ENCODE measurements around the gene SPOCK2. TPM values are rescaled to one million over a fixed set of nuclear protein-coding genes. Genes with fewer than 3 reads are reported as not detected.

Gene SPOCK2
- total RNA-seq, 4 donors from 2014 or later: 0.65 to 3.9 (median 3.5) TPM

DNA sequence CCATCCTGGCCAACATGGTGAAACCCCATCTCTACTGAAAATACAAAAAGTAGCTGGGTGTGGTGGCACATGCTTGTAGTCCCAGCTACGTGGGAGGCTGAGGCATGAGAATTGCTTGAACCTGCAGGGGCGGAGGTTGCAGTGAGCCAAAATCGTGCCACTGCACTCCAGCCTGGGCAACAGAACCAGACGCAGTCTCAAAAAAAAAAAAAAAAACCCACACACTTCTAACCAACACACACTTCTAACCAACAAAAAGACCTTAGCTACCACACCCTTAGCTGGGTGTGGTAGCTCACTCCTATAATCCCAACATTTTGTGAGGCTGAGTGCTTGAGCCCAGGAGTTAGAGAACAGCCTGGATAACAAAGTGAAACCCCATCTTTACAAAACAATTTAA is 33.9 kb upstream of the SPOCK2 start:
- intact Hi-C loops (cut with DNase I; ENCODE audit: low total_unique reads): no loop called here
- DNase-seq (ENCODE audit: low spot score in 2 of 2): no peak
- no peak overlapping the region for H3K4me3 ChIP-seq (ENCODE audit: low read depth, poor library complexity, severe bottlenecking)
- WGBS, 2 donors: 67 to 88% methylated on average over 4 of the region's 4 CpGs
- TF ChIP-seq POLR2A (IDR thresholded peaks at IDR 0.05): no peak
- TF ChIP-seq, protein P1, sequence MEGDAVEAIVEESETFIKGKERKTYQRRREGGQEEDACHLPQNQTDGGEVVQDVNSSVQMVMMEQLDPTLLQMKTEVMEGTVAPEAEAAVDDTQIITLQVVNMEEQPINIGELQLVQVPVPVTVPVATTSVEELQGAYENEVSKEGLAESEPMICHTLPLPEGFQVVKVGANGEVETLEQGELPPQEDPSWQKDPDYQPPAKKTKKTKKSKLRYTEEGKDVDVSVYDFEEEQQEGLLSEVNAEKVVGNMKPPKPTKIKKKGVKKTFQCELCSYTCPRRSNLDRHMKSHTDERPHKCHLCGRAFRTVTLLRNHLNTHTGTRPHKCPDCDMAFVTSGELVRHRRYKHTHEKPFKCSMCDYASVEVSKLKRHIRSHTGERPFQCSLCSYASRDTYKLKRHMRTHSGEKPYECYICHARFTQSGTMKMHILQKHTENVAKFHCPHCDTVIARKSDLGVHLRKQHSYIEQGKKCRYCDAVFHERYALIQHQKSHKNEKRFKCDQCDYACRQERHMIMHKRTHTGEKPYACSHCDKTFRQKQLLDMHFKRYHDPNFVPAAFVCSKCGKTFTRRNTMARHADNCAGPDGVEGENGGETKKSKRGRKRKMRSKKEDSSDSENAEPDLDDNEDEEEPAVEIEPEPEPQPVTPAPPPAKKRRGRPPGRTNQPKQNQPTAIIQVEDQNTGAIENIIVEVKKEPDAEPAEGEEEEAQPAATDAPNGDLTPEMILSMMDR (IDR thresholded peaks at IDR 0.05): no peak

DNA sequence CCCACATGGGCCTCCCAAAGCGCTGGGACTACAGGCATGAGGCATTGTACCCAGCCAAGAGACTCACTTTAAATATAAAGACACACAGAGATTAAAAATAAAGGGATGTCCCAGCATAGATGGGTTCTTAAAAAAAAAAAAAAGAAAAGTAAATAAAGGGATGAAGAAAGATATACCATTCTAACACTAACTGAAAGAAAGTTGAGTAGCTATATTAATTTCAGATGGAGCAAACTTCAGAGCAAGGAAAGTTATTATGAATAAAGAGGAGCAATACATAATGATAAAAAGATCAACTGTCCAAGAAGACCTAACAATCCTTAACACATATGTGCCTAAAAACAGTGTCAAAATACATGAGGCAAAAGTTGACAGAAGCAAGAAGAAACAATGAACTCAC is 33.0 kb upstream of the SPOCK2 start:
- intact Hi-C loops (cut with DNase I; ENCODE audit: low total_unique reads): no loop called here
- no peak for DNase-seq (ENCODE audit: low spot score in 2 of 2)
- H3K4me3 ChIP-seq (ENCODE audit: low read depth, poor library complexity, severe bottlenecking): no peak overlapping the region
- WGBS, 2 donors: 96% methylated on average over 1 of the region's 1 CpG
- TF ChIP-seq, protein P1 (IDR thresholded peaks at IDR 0.05): no peak
- no peak for TF ChIP-seq POLR2A (IDR thresholded peaks at IDR 0.05)

DNA sequence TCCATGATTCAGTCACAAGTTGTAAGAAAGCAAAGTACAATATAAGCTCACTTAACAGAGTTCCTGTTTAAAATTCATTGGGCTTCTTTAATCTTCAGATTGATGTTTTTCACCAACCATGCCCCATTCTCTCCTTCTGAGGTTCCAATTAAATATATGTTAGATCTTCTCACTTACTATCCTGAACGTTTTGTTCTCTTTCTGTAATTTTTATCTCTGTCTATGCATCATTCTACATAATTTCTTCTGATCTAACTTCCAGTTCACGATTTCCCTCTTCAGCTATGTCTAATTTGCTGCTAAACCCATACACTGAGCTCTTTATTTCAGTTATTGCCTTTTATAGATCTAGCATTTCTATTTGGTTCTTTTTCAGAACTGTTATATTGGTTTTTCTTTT is 28.0 kb upstream of the SPOCK2 start:
- TF ChIP-seq, protein P1 (IDR thresholded peaks at IDR 0.05): no peak
- TF ChIP-seq POLR2A (IDR thresholded peaks at IDR 0.05): no peak
- no peak for DNase-seq (ENCODE audit: low spot score in 2 of 2)
- 94 to 95% methylated on average over 2 of the region's 2 CpGs for WGBS, 2 donors
- intact Hi-C loops (cut with DNase I; ENCODE audit: low total_unique reads): no loop called here
- no peak overlapping the region for H3K4me3 ChIP-seq (ENCODE audit: low read depth, poor library complexity, severe bottlenecking)

DNA sequence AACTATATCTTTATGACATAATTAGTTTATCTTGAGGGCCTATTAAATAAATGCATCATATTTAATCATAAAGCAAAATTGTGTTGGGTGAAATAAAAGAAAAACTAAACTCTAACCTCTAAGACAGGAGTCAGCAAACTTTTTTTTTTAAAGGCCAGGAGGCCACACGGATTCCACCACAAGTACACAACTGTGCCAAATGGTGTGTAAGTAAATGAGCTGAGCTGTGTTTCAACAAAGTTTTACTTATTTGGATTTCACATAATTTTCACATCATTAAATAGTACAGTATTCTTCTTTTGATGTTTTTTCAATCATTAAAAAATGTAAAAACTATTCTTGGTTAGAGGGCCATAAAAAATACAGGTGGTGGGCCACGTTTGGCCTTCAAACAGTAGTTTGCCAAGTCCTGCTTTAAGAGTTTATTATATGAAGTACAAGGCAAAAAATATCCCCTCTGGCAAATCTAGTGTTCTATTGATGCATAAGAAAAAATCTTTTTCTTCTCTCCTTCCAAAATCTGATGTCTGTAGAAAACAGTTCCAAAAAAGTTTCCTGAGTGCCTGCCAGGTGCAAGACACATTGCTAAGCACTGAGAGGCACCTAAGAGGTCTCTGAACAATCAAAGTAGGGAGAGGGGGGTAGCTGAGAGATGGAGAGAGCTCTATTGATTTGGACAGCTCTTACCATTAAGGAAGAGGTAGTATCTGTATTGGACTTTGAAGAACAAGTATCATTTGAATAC is 26.5 kb upstream of the SPOCK2 start:
- WGBS, 2 donors: 58 to 71% methylated on average over 2 of the region's 2 CpGs
- no peak overlapping the region for H3K4me3 ChIP-seq (ENCODE audit: low read depth, poor library complexity, severe bottlenecking)
- no peak for DNase-seq (ENCODE audit: low spot score in 2 of 2)
- intact Hi-C loops (cut with DNase I; ENCODE audit: low total_unique reads): no loop called here
- TF ChIP-seq POLR2A (IDR thresholded peaks at IDR 0.05): no peak
- TF ChIP-seq, protein P1 (IDR thresholded peaks at IDR 0.05): no peak

DNA sequence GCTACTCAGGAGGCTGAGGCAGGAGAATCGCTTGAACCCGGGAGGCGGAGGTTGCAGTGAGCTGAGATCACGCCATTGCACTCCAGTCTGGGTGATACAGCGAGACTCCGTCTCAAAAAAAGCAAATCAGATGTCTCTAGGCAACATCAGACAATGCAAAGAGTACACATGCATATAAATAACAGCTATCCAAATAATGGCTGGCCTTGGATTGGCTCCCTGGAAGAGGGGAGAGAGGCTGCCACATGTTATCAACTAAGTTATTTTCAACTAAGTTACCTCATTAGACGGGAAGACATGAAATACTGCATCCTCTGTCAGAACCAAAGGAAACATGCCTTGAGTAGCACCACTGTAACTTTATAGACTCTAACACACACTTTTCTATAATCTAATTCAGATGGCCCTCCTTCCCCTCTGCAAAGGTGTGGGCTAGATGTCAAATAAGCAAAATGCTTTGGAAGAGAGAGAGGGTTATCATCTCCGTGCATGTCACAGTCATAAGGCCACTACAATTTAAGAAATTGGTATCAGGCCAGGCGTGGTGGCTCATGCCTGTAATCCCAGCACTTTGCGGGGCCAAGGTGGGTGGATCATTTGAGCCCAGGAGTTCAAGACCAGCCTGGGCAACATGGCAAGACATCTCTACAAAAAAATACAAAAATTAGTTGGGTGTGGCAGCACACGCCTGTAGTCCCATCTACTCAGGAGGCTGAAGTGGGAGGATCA is 22.5 kb upstream of the SPOCK2 start:
- intact Hi-C loops (cut with DNase I; ENCODE audit: low total_unique reads): no loop called here
- TF ChIP-seq, protein P1 (IDR thresholded peaks at IDR 0.05): no peak
- no peak for TF ChIP-seq POLR2A (IDR thresholded peaks at IDR 0.05)
- no peak overlapping the region for H3K4me3 ChIP-seq (ENCODE audit: low read depth, poor library complexity, severe bottlenecking)
- DNase-seq (ENCODE audit: low spot score in 2 of 2): no peak
- WGBS, 2 donors: 83 to 91% methylated on average over 11 of the region's 11 CpGs

Measured in lower leg skin (tissue), 4 donors.